Amniotic epithelial cell (primary cell): ENCODE measurements around the gene EFNA2.

Experiments used
- DNase-seq: peaks from one replicate; pipeline ENCODE4 v3.0.0-alpha.2; 2010; ENCODE audit warnings: low read depth

Gene EFNA2

GRCh38 chr19:1249298-1249989 is 36.2 kb upstream of the EFNA2 start:
- DNase-seq, result peak; percentile 92

- no peak for DNase-seq
Observed at GRCh38 chr19:1249990-1250436, 35.7 kb upstream of the EFNA2 start.

GRCh38 chr19:1250437-1251260 is 35.0 kb upstream of the EFNA2 start:
- peak; percentile 77 for DNase-seq

GRCh38 chr19:1251330-1252220 is 34.1 kb upstream of the EFNA2 start:
- DNase-seq, result peak; percentile 74

- peak; percentile 84 for DNase-seq
Observed at GRCh38 chr19:1252221-1252820, 33.4 kb upstream of the EFNA2 start.

GRCh38 chr19:1252821-1253513 is 32.7 kb upstream of the EFNA2 start:
- DNase-seq, result peak; percentile 98

- peak; percentile 90 for DNase-seq
Observed at GRCh38 chr19:1253514-1254080, 32.1 kb upstream of the EFNA2 start.

GRCh38 chr19:1254081-1254527 is 31.6 kb upstream of the EFNA2 start:
- no peak for DNase-seq

GRCh38 chr19:1254530-1255185 is 31.0 kb upstream of the EFNA2 start:
- no peak for DNase-seq

GRCh38 chr19:1255186-1256161 is 30.2 kb upstream of the EFNA2 start:
- DNase-seq, result no peak

- no peak for DNase-seq
Observed at GRCh38 chr19:1256646-1257474, 28.8 kb upstream of the EFNA2 start.

- no peak for DNase-seq
Observed at GRCh38 chr19:1257475-1258162, 28.1 kb upstream of the EFNA2 start.

GRCh38 chr19:1258163-1258492 is 27.5 kb upstream of the EFNA2 start:
- DNase-seq, result no peak

GRCh38 chr19:1258707-1259205 is 26.9 kb upstream of the EFNA2 start:
- no peak for DNase-seq

- peak; percentile 66 for DNase-seq
Observed at GRCh38 chr19:1259206-1259875, 26.3 kb upstream of the EFNA2 start.

- no peak for DNase-seq
Observed at GRCh38 chr19:1259876-1260748, 25.6 kb upstream of the EFNA2 start.
